HepG2 (cell line): ENCODE results near the gene ALS2. TPM values are rescaled to one million over a fixed set of nuclear protein-coding genes. Genes with fewer than 3 reads are reported as not detected.

Experiments
- ATF4 ChIP-seq, 2 experiments: fragments of 450-650 bp in 1 of 2; sonication (generic) in 1 of 2; formaldehyde crosslinking; IDR thresholded peaks; 2 replicates each; pipeline versions ENCODE4 v1.5.0 to v1.8.0; 2020 to 2022; ENCODE audit warnings: mild to moderate bottlenecking in 1 of 2, missing genetic modification reagents in 1 of 2
- CEBPZ ChIP-seq: IDR thresholded peaks from 2 replicates; pipeline ENCODE4 v1.6.1; 2012; ENCODE audit warnings: low read length, improper control_type of control experiment
- CERS6 ChIP-seq: sonication (generic); formaldehyde crosslinking; IDR thresholded peaks from 2 replicates; pipeline ENCODE4 v1.5.0; 2020; ENCODE audit warnings: missing genetic modification reagents
- CSRNP1 ChIP-seq: sonication (generic); formaldehyde crosslinking; IDR thresholded peaks from 2 replicates; pipeline ENCODE4 v1.8.1; 2023; ENCODE audit warnings: mild to moderate bottlenecking, missing genetic modification reagents
- GFI1 ChIP-seq: sonication (generic); formaldehyde crosslinking; IDR thresholded peaks from 2 replicates; pipeline ENCODE4 v1.5.0; 2020; ENCODE audit warnings: missing genetic modification reagents, mild to moderate bottlenecking, borderline replicate concordance
- GTF2F1 ChIP-seq: fragments of 150-350 bp; IDR thresholded peaks from 2 replicates; pipeline ENCODE4 v1.6.1; 2014; ENCODE audit warnings: low read length
- ISX ChIP-seq: sonication (generic); formaldehyde crosslinking; conservative IDR thresholded peaks from 2 replicates; pipeline ENCODE4 v1.5.0; 2020; ENCODE audit warnings: missing genetic modification reagents
- KLF13 ChIP-seq: sonication (generic); formaldehyde crosslinking; IDR thresholded peaks from 2 replicates; pipeline ENCODE4 v1.4.0; 2020; ENCODE audit warnings: mild to moderate bottlenecking, missing genetic modification reagents
- MBD4 ChIP-seq: IDR thresholded peaks from 2 replicates; pipeline ENCODE4 v1.6.1; 2012; ENCODE audit warnings: low read length, inconsistent platforms, borderline replicate concordance
- MYC ChIP-seq: sonication (generic); formaldehyde crosslinking; IDR thresholded peaks from 2 replicates; pipeline ENCODE4 v1.9.0; 2021; ENCODE audit warnings: missing genetic modification reagents, borderline replicate concordance
- NFE2L2 ChIP-seq: fragments of 150-350 bp; IDR thresholded peaks from 2 replicates; pipeline ENCODE4 v1.6.1; 2014; ENCODE audit warnings: low read length
- NR2F6 ChIP-seq, 2 experiments: IDR thresholded peaks; 2 replicates each; pipeline ENCODE4 v1.6.1; 2016; ENCODE audit warnings: antibody characterized with exemption in 1 of 2, mild to moderate bottlenecking in 1 of 2
- RBM22 ChIP-seq: fragments of 200-400 bp; formaldehyde crosslinking; optimal IDR thresholded peaks from 2 replicates; pipeline ENCODE3; 2017; ENCODE audit warnings: mild to moderate bottlenecking, low read length, moderate library complexity
- TBX2 ChIP-seq: sonication (generic); formaldehyde crosslinking; IDR thresholded peaks from 2 replicates; pipeline ENCODE4 v1.5.0; 2020; ENCODE audit warnings: missing genetic modification reagents, mild to moderate bottlenecking, borderline replicate concordance
- ZFAT ChIP-seq: sonication (generic); formaldehyde crosslinking; conservative IDR thresholded peaks from 2 replicates; pipeline ENCODE4 v1.8.1; 2023; ENCODE audit warnings: missing genetic modification reagents, inconsistent platforms
- ZNF24 ChIP-seq: fragments of 450-650 bp; IDR thresholded peaks from 2 replicates; pipeline ENCODE4 v1.6.1; 2017; ENCODE audit warnings: antibody characterized with exemption, mild to moderate bottlenecking
- ZNF44 ChIP-seq: sonication (generic); formaldehyde crosslinking; IDR thresholded peaks from 2 replicates; pipeline ENCODE4 v1.5.1; 2020; ENCODE audit warnings: mild to moderate bottlenecking, missing genetic modification reagents
- ZNF513 ChIP-seq: sonication (generic); formaldehyde crosslinking; conservative IDR thresholded peaks from 2 replicates; pipeline ENCODE4 v1.5.0; 2020; ENCODE audit warnings: missing genetic modification reagents
- ZNF552 ChIP-seq: sonication (generic); formaldehyde crosslinking; IDR thresholded peaks from 2 replicates; pipeline ENCODE4 v1.9.0; 2022; ENCODE audit warnings: missing genetic modification reagents, mild to moderate bottlenecking, borderline replicate concordance
- ZNF589 ChIP-seq: sonication (generic); formaldehyde crosslinking; conservative IDR thresholded peaks from 2 replicates; pipeline ENCODE4 v1.8.0; 2022; ENCODE audit warnings: mild to moderate bottlenecking, moderate library complexity, missing genetic modification reagents
- ZNF777 ChIP-seq: sonication (generic); formaldehyde crosslinking; IDR thresholded peaks from 2 replicates; pipeline ENCODE4 v1.4.0; 2020; ENCODE audit warnings: missing genetic modification reagents
- polyA plus RNA-seq, 8 experiments: library from polyadenylated mRNA; depleted of rRNA in 3 of 8; stranded (reverse) in 7 of 8; unstranded in 1 of 8; fragments of >200 nt; fragmentation: Illumina TruSeq in 4 of 8; extraction: Trizol in 4 of 8; gene quantifications; 2 replicates each; pipeline versions ENCODE4 v1.2.1 to v1.2.3, GENCODE V29; 2011 to 2016; ENCODE audit warnings: low read depth in 4 of 8, missing spikeins in 1 of 8, mixed read lengths in 1 of 8; ENCODE audit not compliant: insufficient read depth in 1 of 8
- total RNA-seq, 5 experiments: library from RNA; depleted of rRNA; stranded (reverse); fragments of >200 nt; fragmentation: Illumina TruSeq; extraction: Trizol; gene quantifications; 2 replicates each; pipeline ENCODE4 v1.2.3, GENCODE V29; 2016; ENCODE audit warnings: low read depth in 1 of 5

ALS2 gene
- total and polyA plus RNA-seq, 2 of the 13 experiments (the other 11 are each of a cell fraction or from before 2014, with no cell fraction given) = 12.7 to 19.3 TPM

GRCh38 chr2:201780674-201781493, at the start of gene ALS2 (continued):
- TF ChIP-seq NR2F6 (IDR thresholded peaks at IDR 0.05) (no peak), NR2F6 (CRISPR knock-in tag; IDR thresholded peaks at IDR 0.05) (no peak), RBM22 (no peak), GFI1 (peak; percentile 72; the same call in 1 of the 2 replicates), MBD4 (no peak), ZNF44 (0 out of 2 replicates have a peak, but pooled peaks have one; percentile 9), NFE2L2 (no peak), TBX2 (CRISPR knock-in tag) (peak; percentile 76), ZFAT (CRISPR knock-in tag) (no peak), ZNF24 (no peak), ZNF552 (CRISPR knock-in tag) (no peak), ZNF589 (CRISPR knock-in tag) (no peak), CERS6 (CRISPR knock-in tag) (no peak), ATF4 (CRISPR knock-in tag; IDR thresholded peaks at IDR 0.05) (peak in 1 of 2 experiments; percentile 34; a peak in 1 of 4 replicates), CEBPZ (no peak), ZNF777 (peak; percentile 47), CSRNP1 (peak; percentile 82), ZNF513 (no peak; the same call in 1 of the 2 replicates), KLF13 (0 out of 2 replicates have a peak, but pooled peaks have one; percentile 62), MYC (CRISPR knock-in tag) (peak; percentile 53; the same call in 1 of the 2 replicates), ISX (CRISPR knock-in tag) (0 out of 2 replicates have a peak, but pooled peaks have one; percentile 66), GTF2F1 (no peak)
